GM21717 (cell line): Measurements from ENCODE around the gene TBP.
"Not testable (repeated sequence)": the region's sequence is repeated elsewhere in the genome, so short reads cannot be mapped to it uniquely, and the experiment has no call there.

Experiments
- ATAC-seq: cut with Tn5 transposase; IDR thresholded peaks from one replicate; pipeline ENCODE4 v1.9.1; 2021; ENCODE audit warnings: mild to moderate bottlenecking, moderate library complexity; ENCODE audit not compliant: unreplicated experiment

Gene TBP

GRCh38 chr6:170554013-170554795, at the start of gene TBP:
Gene TBP, plus strand, starts transcription at chr6:170554369. Its CDS starts 2,661 bp downstream, at chr6:170557030.
- peak; percentile 98 for ATAC-seq

GRCh38 chr6:170504479-170504878, 49.7 kb upstream of the TBP start:
- ATAC-seq: no peak

- ATAC-seq: no peak
Measured at GRCh38 chr6:170505306-170505705, 48.9 kb upstream of the TBP start.

GRCh38 chr6:170506446-170506845, 47.7 kb upstream of the TBP start:
- no peak for ATAC-seq

GRCh38 chr6:170507728-170508127, 46.4 kb upstream of the TBP start:
- not testable (repeated sequence) for ATAC-seq

GRCh38 chr6:170508275-170508674, 45.9 kb upstream of the TBP start:
- not testable (repeated sequence) for ATAC-seq

GRCh38 chr6:170508892-170509722, 45.1 kb upstream of the TBP start:
- ATAC-seq: not testable (repeated sequence)

- no peak for ATAC-seq
Measured at GRCh38 chr6:170509723-170510018, 44.5 kb upstream of the TBP start.

- no peak for ATAC-seq
Measured at GRCh38 chr6:170510631-170511030, 43.5 kb upstream of the TBP start.

- ATAC-seq: no peak
Measured at GRCh38 chr6:170512249-170512648, 41.9 kb upstream of the TBP start.

- no peak for ATAC-seq
Measured at GRCh38 chr6:170514908-170515307, 39.3 kb upstream of the TBP start.

- ATAC-seq: peak; percentile 96
Measured at GRCh38 chr6:170516783-170517616, 37.2 kb upstream of the TBP start.

GRCh38 chr6:170522565-170523183, 31.5 kb upstream of the TBP start:
- ATAC-seq: no peak

GRCh38 chr6:170523256-170524171, 30.7 kb upstream of the TBP start:
- no peak for ATAC-seq

- ATAC-seq: no peak
Measured at GRCh38 chr6:170524172-170524502, 30.0 kb upstream of the TBP start.

- ATAC-seq: no peak
Measured at GRCh38 chr6:170525795-170526194, 28.4 kb upstream of the TBP start.

- ATAC-seq: not testable (repeated sequence)
Measured at GRCh38 chr6:170527995-170528394, 26.2 kb upstream of the TBP start.

- ATAC-seq: peak; percentile 74
Measured at GRCh38 chr6:170529839-170530469, 24.2 kb upstream of the TBP start.

- ATAC-seq: no peak
Measured at GRCh38 chr6:170532867-170533488, 21.2 kb upstream of the TBP start.
